OCI-LY3 (cell line): ENCODE measurements around the gene ALG8.
"Not testable (repeated sequence)": the region's sequence is repeated elsewhere in the genome, so short reads cannot be mapped to it uniquely, and the experiment has no call there.

Experiments
- H2AFZ ChIP-seq: fragments of 200-600, 300-600 bp; shearing (Covaris generic); 2 replicates; pipeline ENCODE4 v1.6.0; 2014; ENCODE audit warnings: antibody characterized with exemption, low read depth, low read length
- H3K27ac ChIP-seq: fragments of 200-600, 300-600 bp; sonication (generic); 2 replicates; pipeline ENCODE4 v1.5.1; 2014; ENCODE audit warnings: mild to moderate bottlenecking, low read length, moderate library complexity, mixed read lengths
- H3K27me3 ChIP-seq: fragments of 200-600, 300-600 bp; sonication (generic); 2 replicates; pipeline ENCODE4 v1.6.1; 2014; ENCODE audit warnings: low read depth, low read length, mixed read lengths
- H3K36me3 ChIP-seq: fragments of 200-600, 300-600 bp; sonication (generic); replicated peaks from 2 replicates; pipeline ENCODE3; 2014; ENCODE audit warnings: low read depth, low read length, mixed read lengths
- H3K4me1 ChIP-seq: fragments of 300-600, 200-600 bp; sonication (generic); 2 replicates; pipeline ENCODE4 v1.6.1; 2014; ENCODE audit warnings: low read length, mixed read lengths
- H3K4me2 ChIP-seq: fragments of 200-600, 300-600 bp; sonication (generic); 2 replicates; pipeline ENCODE4 v1.6.1; 2014; ENCODE audit warnings: low read length, mixed read lengths
- H3K4me3 ChIP-seq: fragments of 300-600, 200-600 bp; sonication (generic); 2 replicates; pipeline ENCODE4 v1.5.1; 2014; ENCODE audit warnings: antibody characterized with exemption, mild to moderate bottlenecking, low read length, moderate library complexity
- H3K79me2 ChIP-seq: fragments of 300-600, 200-600 bp; shearing (Covaris generic); 2 replicates; pipeline ENCODE4 v1.6.1; 2014; ENCODE audit warnings: mild to moderate bottlenecking, low read length, mixed read lengths
- H3K9ac ChIP-seq: fragments of 300-600, 200-600 bp; shearing (Covaris generic); 2 replicates; pipeline ENCODE4 v1.6.0; 2014; ENCODE audit warnings: mild to moderate bottlenecking, low read length, moderate library complexity
- H3K9me3 ChIP-seq: fragments of 200-600, 300-600 bp; shearing (Covaris generic); 2 replicates; pipeline ENCODE4 v1.6.1; 2014; ENCODE audit warnings: low read length, mixed read lengths; ENCODE audit not compliant: insufficient read depth
- H4K20me1 ChIP-seq: fragments of 200-600, 300-600 bp; sonication (generic); 2 replicates; pipeline ENCODE4 v1.6.1; 2016; ENCODE audit warnings: low read length, mixed read lengths; ENCODE audit not compliant: insufficient read depth
- EZH2phosphoT487 ChIP-seq: fragments of 200-600 bp; shearing (Covaris generic); IDR thresholded peaks from 2 replicates; pipeline ENCODE4 v1.6.1; 2018; ENCODE audit warnings: antibody characterized with exemption, mixed run types, low read depth
- TF ChIP-seq, protein P1 (sequence below): fragments of 200-600, 300-600 bp; sonication (generic); IDR thresholded peaks from 2 replicates; pipeline ENCODE4 v1.5.1; 2014; ENCODE audit warnings: antibody characterized with exemption, low read length, low read depth

Gene ALG8

DNA sequence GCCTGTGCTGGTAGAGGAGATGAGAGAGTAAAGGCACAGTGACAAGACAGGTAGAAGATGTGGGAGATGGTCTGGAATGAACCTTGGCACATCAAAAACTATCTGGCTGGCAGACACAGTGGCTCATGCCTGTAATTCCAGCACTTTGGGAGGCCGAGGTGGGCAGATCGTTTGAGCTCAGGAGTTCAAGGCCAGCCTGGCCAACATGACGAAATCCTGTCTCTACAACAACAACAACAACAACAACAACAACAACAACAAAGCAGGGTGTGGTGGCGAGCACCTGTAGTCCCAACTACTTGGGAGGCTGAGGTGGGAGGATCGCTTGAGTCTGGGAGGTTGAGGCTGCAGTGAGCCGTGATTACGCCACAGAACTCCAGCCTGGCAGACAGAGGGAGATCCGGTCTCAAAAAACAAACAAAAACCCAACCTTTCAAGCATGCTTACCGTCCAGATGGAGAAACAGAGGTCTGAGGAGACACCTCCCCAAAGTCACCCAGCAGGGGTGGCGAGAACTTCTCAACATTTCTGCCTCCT lies 37.2 kb upstream of the ALG8 start:
- Histone ChIP-seq H3K27me3 (no peaks in the 10 kb centered on the region), H3K4me1 (no peaks in the 10 kb centered on the region), H3K9ac (no peak overlapping the region), H4K20me1 (no peaks in the 10 kb centered on the region), H3K36me3 (peaks cover 3% of the 10 kb centered on the region), H3K4me3 (no peak overlapping the region), H3K9me3 (0 out of 2 replicates have a peak, but pooled peaks cover 3% of the 10 kb centered on the region), H3K27ac (no peak overlapping the region), H3K4me2 (no peak overlapping the region), H2AFZ (no peak overlapping the region), H3K79me2 (no peaks in the 10 kb centered on the region)
- TF ChIP-seq, protein P1, sequence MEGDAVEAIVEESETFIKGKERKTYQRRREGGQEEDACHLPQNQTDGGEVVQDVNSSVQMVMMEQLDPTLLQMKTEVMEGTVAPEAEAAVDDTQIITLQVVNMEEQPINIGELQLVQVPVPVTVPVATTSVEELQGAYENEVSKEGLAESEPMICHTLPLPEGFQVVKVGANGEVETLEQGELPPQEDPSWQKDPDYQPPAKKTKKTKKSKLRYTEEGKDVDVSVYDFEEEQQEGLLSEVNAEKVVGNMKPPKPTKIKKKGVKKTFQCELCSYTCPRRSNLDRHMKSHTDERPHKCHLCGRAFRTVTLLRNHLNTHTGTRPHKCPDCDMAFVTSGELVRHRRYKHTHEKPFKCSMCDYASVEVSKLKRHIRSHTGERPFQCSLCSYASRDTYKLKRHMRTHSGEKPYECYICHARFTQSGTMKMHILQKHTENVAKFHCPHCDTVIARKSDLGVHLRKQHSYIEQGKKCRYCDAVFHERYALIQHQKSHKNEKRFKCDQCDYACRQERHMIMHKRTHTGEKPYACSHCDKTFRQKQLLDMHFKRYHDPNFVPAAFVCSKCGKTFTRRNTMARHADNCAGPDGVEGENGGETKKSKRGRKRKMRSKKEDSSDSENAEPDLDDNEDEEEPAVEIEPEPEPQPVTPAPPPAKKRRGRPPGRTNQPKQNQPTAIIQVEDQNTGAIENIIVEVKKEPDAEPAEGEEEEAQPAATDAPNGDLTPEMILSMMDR, result no peak
- no peak for TF ChIP-seq EZH2phosphoT487

DNA sequence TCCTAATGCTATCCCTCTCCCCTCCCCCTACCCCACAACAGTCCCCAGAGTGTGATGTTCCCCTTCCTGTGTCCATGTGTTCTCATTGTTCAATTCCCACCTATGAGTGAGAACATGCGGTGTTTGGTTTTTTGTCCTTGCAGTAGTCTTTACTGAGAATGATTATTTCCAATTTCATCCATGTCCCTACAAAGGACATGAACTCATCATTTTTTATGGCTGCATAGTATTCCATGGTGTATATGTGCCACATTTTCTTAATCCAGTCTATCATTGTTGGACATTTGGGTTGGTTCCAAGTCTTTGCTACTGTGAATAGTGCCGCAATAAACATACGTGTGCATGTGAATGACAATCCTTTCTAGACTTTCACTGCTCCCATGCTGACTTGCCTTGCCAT lies 36.4 kb upstream of the ALG8 start:
- not testable (repeated sequence) for H2AFZ ChIP-seq, H3K4me2 ChIP-seq, H3K4me1 ChIP-seq, H3K36me3 ChIP-seq, H3K27me3 ChIP-seq, H3K9me3 ChIP-seq, H3K9ac ChIP-seq, H4K20me1 ChIP-seq, H3K27ac ChIP-seq, H3K79me2 ChIP-seq, H3K4me3 ChIP-seq

DNA sequence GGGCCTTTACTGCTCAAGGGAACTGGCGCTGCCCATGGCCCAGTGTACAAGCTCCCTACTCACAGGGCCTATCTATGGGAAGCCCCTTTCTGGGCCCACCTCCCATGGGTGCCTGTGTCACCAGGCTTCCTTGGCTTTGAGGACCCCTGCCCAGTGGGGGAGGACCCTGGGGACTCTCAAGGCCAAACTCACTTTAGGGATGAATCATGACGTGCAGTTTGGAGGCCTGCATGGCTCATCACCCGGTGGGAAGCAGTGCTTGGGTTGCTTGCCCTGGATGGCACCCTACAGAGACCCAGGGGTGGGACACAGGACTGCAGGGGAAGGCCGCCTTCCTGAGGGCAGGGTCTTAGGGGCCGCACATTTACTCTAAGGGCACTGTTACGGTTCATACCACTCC lies 32.5 kb upstream of the ALG8 start:
- H3K9me3 ChIP-seq, result no peaks in the 10 kb centered on the region
- H3K79me2 ChIP-seq, result no peaks in the 10 kb centered on the region

DNA sequence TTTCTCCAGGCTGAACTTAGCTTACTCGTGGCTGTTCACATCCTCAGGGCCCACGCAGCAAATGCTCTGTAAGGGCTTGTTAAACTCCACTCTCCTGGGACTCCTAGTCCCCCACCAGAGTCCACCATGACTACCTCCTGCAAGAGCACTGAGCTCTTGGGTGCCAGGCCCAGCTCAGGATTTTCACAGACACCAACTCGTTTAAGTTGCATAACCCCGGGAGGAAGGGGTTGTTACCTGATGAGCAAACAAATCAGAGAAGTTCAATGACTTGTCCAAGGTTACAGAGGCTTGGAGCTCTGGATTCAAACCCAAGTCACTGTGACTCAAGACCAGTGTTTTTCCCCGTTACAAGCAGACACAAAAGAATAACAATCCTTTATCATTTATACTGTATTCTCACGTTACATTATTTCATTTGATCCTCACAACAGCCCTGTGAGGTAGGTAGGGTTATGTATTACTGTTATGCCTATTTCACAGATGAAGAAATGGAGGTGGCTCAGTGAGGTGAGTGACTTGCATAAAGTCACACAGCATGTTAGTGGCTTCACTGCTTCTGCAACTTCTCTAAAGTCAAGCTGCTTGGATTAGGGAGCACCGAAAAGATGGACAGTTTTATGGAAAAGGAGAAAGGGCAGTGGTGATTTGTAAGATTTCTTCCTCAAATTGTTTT lies 31.6 kb upstream of the ALG8 start:
- Histone ChIP-seq H3K9ac (no peak overlapping the region), H4K20me1 (no peaks in the 10 kb centered on the region), H2AFZ (no peak overlapping the region), H3K79me2 (no peaks in the 10 kb centered on the region), H3K4me2 (no peak overlapping the region), H3K4me3 (no peak overlapping the region), H3K27ac (no peak overlapping the region), H3K4me1 (no peaks in the 10 kb centered on the region), H3K9me3 (no peaks in the 10 kb centered on the region), H3K27me3 (no peaks in the 10 kb centered on the region), H3K36me3 (no peaks in the 10 kb centered on the region)
- TF ChIP-seq, protein P1, result no peak
- no peak for TF ChIP-seq EZH2phosphoT487

More for the DNA sequence above, 32.5 kb upstream of the ALG8 start:
- Histone ChIP-seq H3K4me2 (no peak overlapping the region), H3K36me3 (no peaks in the 10 kb centered on the region), H3K27ac (no peak overlapping the region), H2AFZ (no peak overlapping the region), H3K9ac (no peak overlapping the region), H4K20me1 (no peaks in the 10 kb centered on the region), H3K4me3 (no peak overlapping the region), H3K4me1 (no peaks in the 10 kb centered on the region), H3K27me3 (no peaks in the 10 kb centered on the region)
- no peak for TF ChIP-seq EZH2phosphoT487
- TF ChIP-seq, protein P1, result no peak
